Stomach (tissue), 4 donors: ENCODE data around the gene GDF2.

ENCODE experiments used
- EP300 ChIP-seq: sonication (generic); formaldehyde crosslinking; IDR thresholded peaks from one replicate; pipeline ENCODE4 v1.6.1; 2017; ENCODE audit warnings: antibody characterized with exemption
- POLR2AphosphoS5 ChIP-seq, 3 donors: sonication (generic); formaldehyde crosslinking; IDR thresholded peaks; one replicate each; pipeline ENCODE4 v1.6.1; 2016; ENCODE audit warnings: antibody characterized with exemption in 3 of 3
- TF ChIP-seq, protein P1 (sequence below), 7 experiments: fragments of 450-650 bp in 4 of 7; fragments of 200-600 bp in 3 of 7; sonication (generic) in 3 of 7; IDR thresholded peaks; one replicate each; pipeline ENCODE4 v1.5.1; 2016 to 2019; ENCODE audit warnings: antibody characterized with exemption in 7 of 7, control low read depth in 2 of 7, mild to moderate bottlenecking in 1 of 7

GRCh38 chr10:47349516-47349915 is 27.3 kb downstream of the GDF2 start:
- TF ChIP-seq EP300 (no peak), POLR2AphosphoS5 (IDR thresholded peaks at IDR 0.05) (no peak)
- TF ChIP-seq, protein P1, sequence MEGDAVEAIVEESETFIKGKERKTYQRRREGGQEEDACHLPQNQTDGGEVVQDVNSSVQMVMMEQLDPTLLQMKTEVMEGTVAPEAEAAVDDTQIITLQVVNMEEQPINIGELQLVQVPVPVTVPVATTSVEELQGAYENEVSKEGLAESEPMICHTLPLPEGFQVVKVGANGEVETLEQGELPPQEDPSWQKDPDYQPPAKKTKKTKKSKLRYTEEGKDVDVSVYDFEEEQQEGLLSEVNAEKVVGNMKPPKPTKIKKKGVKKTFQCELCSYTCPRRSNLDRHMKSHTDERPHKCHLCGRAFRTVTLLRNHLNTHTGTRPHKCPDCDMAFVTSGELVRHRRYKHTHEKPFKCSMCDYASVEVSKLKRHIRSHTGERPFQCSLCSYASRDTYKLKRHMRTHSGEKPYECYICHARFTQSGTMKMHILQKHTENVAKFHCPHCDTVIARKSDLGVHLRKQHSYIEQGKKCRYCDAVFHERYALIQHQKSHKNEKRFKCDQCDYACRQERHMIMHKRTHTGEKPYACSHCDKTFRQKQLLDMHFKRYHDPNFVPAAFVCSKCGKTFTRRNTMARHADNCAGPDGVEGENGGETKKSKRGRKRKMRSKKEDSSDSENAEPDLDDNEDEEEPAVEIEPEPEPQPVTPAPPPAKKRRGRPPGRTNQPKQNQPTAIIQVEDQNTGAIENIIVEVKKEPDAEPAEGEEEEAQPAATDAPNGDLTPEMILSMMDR (IDR thresholded peaks at IDR 0.05): no peak
